HuH-7 (cell line): Measurements from ENCODE around the gene STARD10.
A peak's percentile ranks its signal among the peaks of the same experiment; 100 is the strongest.

Experiments
- DNase-seq: peaks from one replicate; pipeline ENCODE4 v3.0.0; 2011; ENCODE audit warnings: low spot score

The STARD10 gene

GRCh38 chr11:72780296-72781062, 13.4 kb downstream of the STARD10 start:
- DNase-seq = peak; percentile 22

- DNase-seq = no peak
Measured at GRCh38 chr11:72779495-72780128, 14.2 kb downstream of the STARD10 start.

DNA sequence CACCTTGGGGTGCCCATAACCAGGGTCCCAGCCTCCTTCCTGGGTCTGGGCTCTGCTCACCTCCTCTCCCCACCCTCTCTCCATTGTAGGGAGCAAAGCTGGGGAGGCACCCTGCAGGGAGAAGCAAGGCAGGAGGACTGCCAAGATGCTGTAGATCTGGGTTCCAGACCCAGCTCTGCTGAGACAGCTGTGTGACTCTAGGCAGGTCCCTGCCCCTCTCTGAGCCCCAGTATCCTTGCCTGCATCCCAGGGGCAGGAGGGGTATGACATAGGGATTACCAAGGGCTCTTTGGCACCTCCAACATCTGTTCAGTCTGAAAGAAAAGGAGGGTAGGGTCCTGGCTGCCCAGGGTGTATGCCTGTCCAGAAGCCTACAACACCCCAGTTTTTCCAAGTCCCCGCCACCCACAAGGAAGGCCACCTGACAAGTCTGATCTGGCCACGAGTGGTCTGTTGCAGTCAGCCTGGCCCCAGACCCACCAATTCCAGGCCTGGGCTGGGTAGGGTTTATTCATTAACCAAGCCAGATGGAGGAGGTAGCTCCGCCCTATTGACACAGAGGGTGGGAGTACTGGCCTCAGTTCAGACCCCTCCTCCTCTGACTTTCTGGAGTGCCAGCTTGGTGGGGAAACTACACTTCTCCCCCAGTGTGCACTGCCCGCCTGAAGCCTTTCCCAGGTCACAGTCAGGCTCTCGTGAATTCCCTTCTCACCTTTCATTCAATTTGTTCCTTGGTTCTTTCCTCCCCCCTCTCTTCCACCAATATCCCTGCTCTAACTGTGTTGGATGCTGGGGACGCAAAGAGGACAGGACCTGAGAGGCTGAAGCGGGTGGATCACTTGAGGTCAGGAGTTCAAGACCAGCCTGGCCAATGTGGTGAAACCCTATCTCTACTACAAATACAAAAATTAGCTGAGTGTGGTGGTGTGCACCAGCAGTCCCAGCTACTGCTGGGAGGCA, 15.0 kb downstream of the STARD10 start:
- peak; percentile 87 for DNase-seq

- DNase-seq = no peak
Measured at GRCh38 chr11:72777755-72778278, 16.0 kb downstream of the STARD10 start.

- DNase-seq = no peak
Measured at GRCh38 chr11:72776844-72777754, 16.7 kb downstream of the STARD10 start.

DNA sequence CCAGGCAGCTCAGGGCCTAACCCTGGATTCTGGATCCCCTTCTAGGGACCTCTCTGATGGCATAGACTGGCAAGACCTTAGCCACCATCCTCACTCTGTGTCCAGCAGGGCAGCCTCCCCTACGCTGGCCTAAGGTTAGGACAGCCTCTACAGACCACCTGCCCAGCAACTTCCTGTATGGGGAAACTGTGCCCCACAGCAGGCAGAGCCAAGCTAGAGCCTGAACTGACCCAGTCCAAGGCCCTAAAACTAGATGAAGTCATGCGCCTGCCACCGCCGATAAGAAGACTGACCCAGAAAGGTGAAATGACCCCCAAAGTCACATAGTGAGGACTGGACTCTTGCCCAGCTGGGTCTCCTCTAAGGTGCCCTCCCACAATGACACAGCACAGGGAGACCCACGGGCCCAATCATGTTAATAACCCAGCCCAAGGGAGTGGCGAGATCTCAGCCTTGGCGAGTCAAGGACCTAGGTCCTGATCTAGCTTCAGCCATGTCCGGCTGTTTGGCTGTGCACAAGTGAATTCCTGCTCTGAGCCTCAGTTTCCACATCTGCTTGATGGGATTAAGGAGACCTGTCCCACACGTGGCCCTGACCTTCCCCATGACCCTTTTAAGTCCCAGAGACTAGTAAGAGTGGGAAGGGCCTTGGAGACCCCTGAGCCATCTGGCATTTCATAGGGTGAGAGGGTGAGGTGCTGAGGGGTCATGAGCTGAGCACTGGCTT, 17.6 kb downstream of the STARD10 start:
- DNase-seq = no peak

GRCh38 chr11:72775288-72776110, 18.3 kb downstream of the STARD10 start:
- no peak for DNase-seq

- DNase-seq = no peak
Measured at GRCh38 chr11:72774499-72774898, 19.3 kb downstream of the STARD10 start.

GRCh38 chr11:72773696-72774095, 20.2 kb downstream of the STARD10 start:
- DNase-seq = no peak

GRCh38 chr11:72773291-72773690, 20.6 kb downstream of the STARD10 start:
- no peak for DNase-seq

- no peak for DNase-seq
Measured at GRCh38 chr11:72772059-72772458, 21.8 kb downstream of the STARD10 start.

GRCh38 chr11:72771507-72771906, 22.3 kb downstream of the STARD10 start:
- no peak for DNase-seq

DNA sequence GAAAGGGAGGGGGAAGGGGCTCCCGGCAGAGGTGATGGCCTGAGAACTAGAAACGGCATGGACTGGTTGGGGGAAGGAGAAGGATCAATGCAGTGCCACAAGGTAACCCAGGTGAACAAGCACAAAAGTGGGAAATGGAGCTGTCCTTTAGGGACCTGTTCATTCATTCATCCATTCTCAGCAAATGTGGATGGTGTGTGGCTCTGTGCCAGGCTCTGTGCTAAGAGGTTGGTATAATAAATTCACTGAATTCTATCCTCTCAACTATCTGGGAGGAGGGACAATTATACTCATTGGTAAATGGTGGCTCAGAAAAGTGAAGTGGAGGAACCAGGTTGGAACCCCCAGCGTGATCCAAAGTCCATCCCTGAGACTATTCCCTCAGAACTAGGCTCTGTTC, 23.0 kb downstream of the STARD10 start:
- no peak for DNase-seq

GRCh38 chr11:72769680-72770079, 24.2 kb downstream of the STARD10 start:
- no peak for DNase-seq

DNA sequence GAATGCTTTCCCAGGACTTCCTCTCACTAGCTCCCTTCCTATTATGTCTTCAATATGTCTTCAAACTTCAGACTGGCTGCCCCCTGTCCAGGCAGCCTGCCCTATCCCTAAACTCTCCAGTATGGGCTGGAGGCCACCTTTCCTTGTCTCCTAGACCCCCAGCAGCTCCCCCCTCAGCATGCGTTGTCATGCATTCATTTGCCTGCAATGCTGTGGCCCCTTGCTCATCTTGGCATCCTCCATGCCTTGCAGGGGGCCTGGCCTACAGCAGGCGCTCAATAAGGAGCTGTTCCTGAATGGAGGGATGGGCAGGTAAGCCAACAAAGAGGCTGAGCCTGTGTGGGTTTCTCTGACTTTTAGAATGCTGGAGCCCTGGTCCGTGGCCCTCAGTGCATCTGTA, 25.3 kb downstream of the STARD10 start:
- DNase-seq = no peak

DNA sequence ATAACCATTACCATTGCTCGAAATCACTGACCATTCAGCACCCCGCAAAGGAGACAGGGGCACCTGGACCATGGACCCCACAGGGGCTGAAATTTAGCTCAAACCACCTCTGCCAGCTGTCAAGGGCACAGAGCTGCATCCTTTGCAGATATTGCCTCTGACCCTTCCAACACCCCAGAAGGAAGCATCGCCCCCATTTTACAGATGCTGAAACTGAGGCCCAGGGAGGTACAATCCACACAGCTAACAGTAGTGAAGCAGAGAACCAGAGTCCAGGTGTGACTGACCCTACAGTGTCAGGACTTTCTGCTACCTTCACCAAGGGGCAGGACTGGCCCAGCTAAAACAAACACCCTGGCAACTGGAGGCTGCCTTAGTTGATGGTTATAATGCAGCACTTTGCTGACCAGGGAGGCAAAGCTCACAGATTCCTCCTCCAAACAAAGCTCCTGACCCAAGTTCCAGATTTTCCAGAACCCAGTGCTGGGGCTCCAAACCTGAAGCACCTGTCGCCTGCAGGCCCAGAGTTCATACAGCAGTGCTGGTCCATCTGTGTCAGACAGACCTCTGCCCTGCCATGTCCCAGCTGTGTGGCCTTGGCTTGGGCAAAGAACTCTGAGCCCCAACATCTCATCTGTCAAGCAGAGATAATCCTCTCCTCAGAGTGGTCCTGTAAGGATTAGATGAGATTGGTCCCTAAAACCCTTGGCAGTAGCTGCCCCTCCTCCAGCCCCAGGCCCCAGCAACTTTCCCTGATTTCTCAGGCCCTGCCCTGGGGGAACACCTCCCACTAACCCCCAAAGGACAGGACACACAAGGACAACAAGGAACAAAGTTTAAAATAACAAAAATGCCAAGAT, 26.4 kb downstream of the STARD10 start:
- no peak for DNase-seq

- no peak for DNase-seq
Measured at GRCh38 chr11:72766152-72766902, 27.5 kb downstream of the STARD10 start.

- DNase-seq = no peak
Measured at GRCh38 chr11:72764503-72764902, 29.3 kb downstream of the STARD10 start.
